Measurements from ENCODE around the gene CHRM4.

Gene CHRM4

DNA sequence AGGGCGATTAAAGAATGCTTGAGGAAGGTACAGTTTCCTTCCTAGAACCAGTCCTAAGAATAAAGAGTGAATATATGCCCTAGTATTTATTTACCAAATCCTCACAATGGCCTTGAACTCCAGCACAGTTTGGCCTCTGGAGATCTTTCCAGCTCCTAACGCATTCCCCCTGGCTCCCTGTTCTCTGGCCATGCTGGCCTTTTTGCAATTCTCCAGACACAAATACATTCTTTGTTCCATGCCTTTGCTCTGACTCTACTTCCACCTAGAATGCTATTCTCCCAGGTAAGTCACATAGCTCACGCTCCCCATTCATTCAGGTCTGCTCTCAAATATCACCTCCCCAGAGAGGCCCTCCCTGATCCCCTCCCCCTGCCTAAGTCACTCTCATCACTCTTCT lies 48.1 kb downstream of the CHRM4 start:
- POLR2A ChIA-PET = interaction anchor here (0.7 kb wide), 1 partner anchor 14 kb away, joined by 6 read pairs; no protein-coding TSS in a partner anchor
- DNase-seq (ENCODE audit: extremely low spot score) = no peak
- CTCF ChIA-PET = interaction anchor here (0.9 to 21.1 kb wide), 8 partner anchors 9 to 104 kb away, joined by 3 to 452 read pairs (median 5); no protein-coding TSS in a partner anchor
- TF ChIP-seq, protein P1, sequence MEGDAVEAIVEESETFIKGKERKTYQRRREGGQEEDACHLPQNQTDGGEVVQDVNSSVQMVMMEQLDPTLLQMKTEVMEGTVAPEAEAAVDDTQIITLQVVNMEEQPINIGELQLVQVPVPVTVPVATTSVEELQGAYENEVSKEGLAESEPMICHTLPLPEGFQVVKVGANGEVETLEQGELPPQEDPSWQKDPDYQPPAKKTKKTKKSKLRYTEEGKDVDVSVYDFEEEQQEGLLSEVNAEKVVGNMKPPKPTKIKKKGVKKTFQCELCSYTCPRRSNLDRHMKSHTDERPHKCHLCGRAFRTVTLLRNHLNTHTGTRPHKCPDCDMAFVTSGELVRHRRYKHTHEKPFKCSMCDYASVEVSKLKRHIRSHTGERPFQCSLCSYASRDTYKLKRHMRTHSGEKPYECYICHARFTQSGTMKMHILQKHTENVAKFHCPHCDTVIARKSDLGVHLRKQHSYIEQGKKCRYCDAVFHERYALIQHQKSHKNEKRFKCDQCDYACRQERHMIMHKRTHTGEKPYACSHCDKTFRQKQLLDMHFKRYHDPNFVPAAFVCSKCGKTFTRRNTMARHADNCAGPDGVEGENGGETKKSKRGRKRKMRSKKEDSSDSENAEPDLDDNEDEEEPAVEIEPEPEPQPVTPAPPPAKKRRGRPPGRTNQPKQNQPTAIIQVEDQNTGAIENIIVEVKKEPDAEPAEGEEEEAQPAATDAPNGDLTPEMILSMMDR (IDR thresholded peaks at IDR 0.05; ENCODE audit: control extremely low read depth, extremely low read depth, low read depth, missing control alignments) = no peak

DNA sequence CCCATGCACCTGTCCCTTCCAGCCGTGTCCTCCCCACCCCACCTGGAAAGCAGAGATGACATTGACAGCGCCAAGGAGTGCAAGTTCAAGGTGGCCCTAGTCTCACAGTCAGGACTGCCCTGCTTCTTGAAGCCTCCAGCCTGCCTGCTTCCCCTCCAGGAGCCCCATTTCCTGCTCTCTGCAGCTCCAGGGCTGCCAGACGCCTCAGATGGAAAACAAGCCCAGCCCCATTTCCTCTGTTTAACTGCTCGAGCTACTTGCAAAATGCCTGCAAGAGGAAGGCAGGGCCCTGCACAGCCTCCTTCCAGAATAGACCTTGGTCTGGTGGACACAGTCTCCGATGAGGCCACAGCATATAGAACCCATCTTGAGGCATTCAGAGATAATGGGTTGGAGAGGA lies 49.3 kb downstream of the CHRM4 start:
- TF ChIP-seq, protein P1 (IDR thresholded peaks at IDR 0.05; ENCODE audit: control extremely low read depth, extremely low read depth, low read depth, missing control alignments) = no peak
- no peak for DNase-seq (ENCODE audit: extremely low spot score)
- ChIA-PET CTCF (interaction anchor here (1.3 to 21.1 kb wide), 5 partner anchors 10 to 26 kb away, joined by 3 to 452 read pairs (median 5); no protein-coding TSS in a partner anchor), POLR2A (no interaction called here)

DNA sequence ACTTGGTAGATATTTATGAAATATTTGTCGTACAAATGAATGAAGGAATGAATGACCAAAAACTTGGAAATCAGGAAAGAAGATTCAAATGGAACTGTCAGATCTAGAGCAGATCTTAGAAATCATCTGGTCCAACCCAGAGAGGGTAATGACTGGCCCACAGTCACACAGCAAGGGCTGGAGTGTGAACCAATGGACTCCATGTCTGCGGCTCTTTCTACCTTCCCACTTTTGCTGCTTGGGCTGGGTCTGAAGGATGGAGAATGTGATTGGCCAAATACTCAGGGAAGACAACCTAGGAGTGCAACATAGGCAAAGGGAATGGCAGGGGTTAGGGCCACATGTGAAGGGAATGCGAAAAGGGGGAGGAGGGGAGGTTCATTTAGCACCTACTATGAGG lies 50.1 kb downstream of the CHRM4 start:
- DNase-seq (ENCODE audit: extremely low spot score) = no peak
- CTCF ChIA-PET = interaction anchor here (1.6 to 21.1 kb wide), 3 partner anchors 10 to 25 kb away, joined by 5 to 452 read pairs (median 19); no protein-coding TSS in a partner anchor
- TF ChIP-seq, protein P1 (IDR thresholded peaks at IDR 0.05; ENCODE audit: control extremely low read depth, extremely low read depth, low read depth, missing control alignments) = no peak
- POLR2A ChIA-PET = no interaction called here

DNA sequence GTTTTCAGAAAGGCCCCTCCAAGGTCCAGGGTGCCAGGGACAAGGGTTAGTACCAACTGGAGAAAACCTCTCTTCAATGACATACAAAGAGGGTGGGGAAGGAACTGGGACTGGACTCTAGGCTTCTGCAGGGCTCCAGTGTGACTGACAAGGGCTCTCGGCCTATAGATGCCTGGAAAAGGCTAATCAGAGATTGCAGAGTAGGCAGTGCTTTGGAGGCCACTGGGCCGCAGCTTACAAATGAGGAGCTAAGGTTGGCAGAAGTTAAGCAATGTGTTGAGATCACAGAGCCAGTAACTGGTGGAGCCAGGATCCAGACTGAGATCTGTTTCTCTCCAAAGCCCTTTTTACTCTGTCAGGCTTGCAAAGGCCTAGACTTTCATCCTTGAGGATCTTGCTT lies 51.8 kb downstream of the CHRM4 start:
- TF ChIP-seq, protein P1 (IDR thresholded peaks at IDR 0.05; ENCODE audit: control extremely low read depth, extremely low read depth, low read depth, missing control alignments) = no peak
- DNase-seq (ENCODE audit: extremely low spot score) = no peak
- ChIA-PET CTCF (interaction anchor here (0.9 to 3.9 kb wide), 10 partner anchors 8 to 44 kb away, joined by 3 to 19 read pairs (median 4); no protein-coding TSS in a partner anchor), POLR2A (no interaction called here)

DNA sequence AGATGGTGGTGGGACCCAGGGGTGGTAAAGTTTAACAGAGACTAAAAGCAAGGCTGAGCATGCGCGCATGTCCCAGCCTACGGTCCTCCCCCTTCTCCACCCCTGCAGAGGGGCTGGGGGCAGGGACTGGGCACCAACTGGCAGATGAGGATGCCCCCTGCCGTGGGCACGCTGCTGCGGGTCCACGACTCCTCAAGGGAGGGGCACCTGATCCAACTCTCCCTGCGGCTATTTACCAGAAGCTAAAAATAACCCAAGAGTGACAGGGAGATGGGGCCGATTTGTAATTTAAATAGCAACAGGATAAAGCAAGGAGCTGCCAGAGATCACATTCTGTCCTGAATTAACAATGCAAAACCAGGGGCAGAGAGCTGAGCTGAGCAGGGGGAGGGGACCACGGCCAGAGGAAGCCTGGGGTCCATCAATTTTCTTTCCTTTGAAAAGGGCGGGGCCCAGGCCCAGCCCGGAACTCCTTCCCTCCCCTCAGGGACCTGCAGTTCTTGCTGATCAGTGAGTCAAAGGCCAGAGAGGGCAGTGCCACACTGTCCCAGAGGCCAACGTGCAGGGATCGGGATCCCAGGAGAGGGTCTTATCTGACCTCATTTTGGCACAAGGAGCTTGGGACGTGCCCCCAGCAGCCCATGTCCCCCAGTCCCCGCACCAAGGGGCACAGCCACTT lies 52.4 kb downstream of the CHRM4 start:
- TF ChIP-seq, protein P1 (IDR thresholded peaks at IDR 0.05; ENCODE audit: control extremely low read depth, extremely low read depth, low read depth, missing control alignments) = no peak
- POLR2A ChIA-PET = no interaction called here
- CTCF ChIA-PET = interaction anchor here (0.9 to 3.9 kb wide), 6 partner anchors 8 to 23 kb away, joined by 3 to 19 read pairs (median 6); no protein-coding TSS in a partner anchor
- no peak for DNase-seq (ENCODE audit: extremely low spot score)

DNA sequence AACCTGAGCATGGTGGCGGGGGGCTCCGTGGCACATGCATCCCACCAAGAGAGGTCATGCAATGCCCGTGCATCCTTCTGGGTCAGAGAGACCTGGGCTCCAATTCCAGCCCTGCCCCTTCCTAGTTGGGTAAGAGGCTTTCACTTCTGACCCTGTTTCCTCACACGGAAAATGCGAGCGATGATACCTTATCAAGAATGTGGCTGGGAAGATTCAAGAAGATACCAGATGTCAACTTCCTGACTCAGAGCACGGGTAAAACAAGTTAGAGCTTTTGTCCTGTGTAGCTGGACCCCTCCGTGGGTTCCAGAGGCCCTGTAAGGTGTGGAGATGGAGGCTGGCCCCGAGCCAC lies 53.0 kb downstream of the CHRM4 start:
- no peak for DNase-seq (ENCODE audit: extremely low spot score)
- CTCF ChIA-PET = interaction anchor here (0.9 to 1.4 kb wide), 2 partner anchors 9 to 24 kb away, joined by 3 to 4 read pairs; no protein-coding TSS in a partner anchor
- POLR2A ChIA-PET = no interaction called here
- TF ChIP-seq, protein P1 (IDR thresholded peaks at IDR 0.05; ENCODE audit: control extremely low read depth, extremely low read depth, low read depth, missing control alignments) = no peak
